ENCODE results near the gene MBD3L1. TPM values are rescaled to one million over a fixed set of nuclear protein-coding genes. Genes with fewer than 3 reads are reported as not detected.

Gene MBD3L1
- total and polyA plus RNA-seq, 10 donors: not detected

- H3K4me1 ChIP-seq: no peaks in the 10 kb centered on the region
- H3K27me3 ChIP-seq (replicated peaks in 1 of 7): peaks cover 0 to 44% (median 0%) of the 10 kb centered on the region in 7 donors
- no peak for DNase-seq
- H3K27ac ChIP-seq: no peak overlapping the region
- intact Hi-C loops (cut with DNase I; ENCODE audit: low total_unique reads): no loop called here
- H3K9me3 ChIP-seq: peaks cover 0 to 18% (median 0%) of the 10 kb centered on the region in 8 donors
- H3K4me3 ChIP-seq: no peak overlapping the region
- H3K36me3 ChIP-seq: no peaks in the 10 kb centered on the region
- TF ChIP-seq POLR2AphosphoS5 (IDR thresholded peaks at IDR 0.05) (no peak), POLR2A (IDR thresholded peaks at IDR 0.05) (no peak)
- TF ChIP-seq, protein P1, sequence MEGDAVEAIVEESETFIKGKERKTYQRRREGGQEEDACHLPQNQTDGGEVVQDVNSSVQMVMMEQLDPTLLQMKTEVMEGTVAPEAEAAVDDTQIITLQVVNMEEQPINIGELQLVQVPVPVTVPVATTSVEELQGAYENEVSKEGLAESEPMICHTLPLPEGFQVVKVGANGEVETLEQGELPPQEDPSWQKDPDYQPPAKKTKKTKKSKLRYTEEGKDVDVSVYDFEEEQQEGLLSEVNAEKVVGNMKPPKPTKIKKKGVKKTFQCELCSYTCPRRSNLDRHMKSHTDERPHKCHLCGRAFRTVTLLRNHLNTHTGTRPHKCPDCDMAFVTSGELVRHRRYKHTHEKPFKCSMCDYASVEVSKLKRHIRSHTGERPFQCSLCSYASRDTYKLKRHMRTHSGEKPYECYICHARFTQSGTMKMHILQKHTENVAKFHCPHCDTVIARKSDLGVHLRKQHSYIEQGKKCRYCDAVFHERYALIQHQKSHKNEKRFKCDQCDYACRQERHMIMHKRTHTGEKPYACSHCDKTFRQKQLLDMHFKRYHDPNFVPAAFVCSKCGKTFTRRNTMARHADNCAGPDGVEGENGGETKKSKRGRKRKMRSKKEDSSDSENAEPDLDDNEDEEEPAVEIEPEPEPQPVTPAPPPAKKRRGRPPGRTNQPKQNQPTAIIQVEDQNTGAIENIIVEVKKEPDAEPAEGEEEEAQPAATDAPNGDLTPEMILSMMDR (IDR thresholded peaks at IDR 0.05 in 8 of 11, conservative IDR thresholded peaks at IDR 0.05 in 3 of 11): no peak
Measured at GRCh38 chr19:8866344-8866743, 34.2 kb downstream of the MBD3L1 start.

- no peaks in the 10 kb centered on the region for H3K36me3 ChIP-seq
- H3K9me3 ChIP-seq: peaks cover 0 to 55% (median 11%) of the 10 kb centered on the region in 8 donors
- WGBS, 5 donors: 15 to 37% (median 26%) methylated on average over 6 of the region's 6 CpGs
- H3K4me3 ChIP-seq: no peak overlapping the region
- no peak for DNase-seq
- H3K4me1 ChIP-seq: no peaks in the 10 kb centered on the region
- intact Hi-C loops (cut with DNase I; ENCODE audit: low total_unique reads): no loop called here
- TF ChIP-seq POLR2AphosphoS5 (IDR thresholded peaks at IDR 0.05) (no peak), POLR2A (IDR thresholded peaks at IDR 0.05) (no peak)
- TF ChIP-seq, protein P1 (IDR thresholded peaks at IDR 0.05 in 8 of 11, conservative IDR thresholded peaks at IDR 0.05 in 3 of 11): no peak
- H3K27ac ChIP-seq: no peak overlapping the region
- H3K27me3 ChIP-seq (replicated peaks in 1 of 7): peaks cover 0 to 29% (median 0%) of the 10 kb centered on the region in 7 donors
Measured at GRCh38 chr19:8877854-8878705, 45.9 kb downstream of the MBD3L1 start.

GRCh38 chr19:8880868-8881488, 48.8 kb downstream of the MBD3L1 start:
- H3K36me3 ChIP-seq: no peaks in the 10 kb centered on the region
- peaks cover 0 to 19% (median 0%) of the 10 kb centered on the region in 7 donors for H3K27me3 ChIP-seq (replicated peaks in 1 of 7)
- no peak overlapping the region for H3K27ac ChIP-seq
- H3K4me3 ChIP-seq: no peak overlapping the region
- intact Hi-C loops (cut with DNase I; ENCODE audit: low total_unique reads): no loop called here
- H3K9me3 ChIP-seq: peaks cover 0 to 66% (median 11%) of the 10 kb centered on the region in 8 donors
- DNase-seq: no peak
- 61 to 76% (median 75%) methylated on average over 2 of the region's 2 CpGs for WGBS, 5 donors
- TF ChIP-seq, protein P1 (IDR thresholded peaks at IDR 0.05 in 8 of 11, conservative IDR thresholded peaks at IDR 0.05 in 3 of 11): no peak
- TF ChIP-seq POLR2AphosphoS5 (IDR thresholded peaks at IDR 0.05) (no peak), POLR2A (IDR thresholded peaks at IDR 0.05) (no peak)
- no peaks in the 10 kb centered on the region for H3K4me1 ChIP-seq

- peaks cover 0 to 66% (median 11%) of the 10 kb centered on the region in 8 donors for H3K9me3 ChIP-seq
- H3K4me1 ChIP-seq: no peaks in the 10 kb centered on the region
- intact Hi-C loops (cut with DNase I; ENCODE audit: low total_unique reads): no loop called here
- no peak overlapping the region for H3K27ac ChIP-seq
- no peak for DNase-seq
- H3K27me3 ChIP-seq (replicated peaks in 1 of 7): peaks cover 0 to 19% (median 0%) of the 10 kb centered on the region in 7 donors
- no peaks in the 10 kb centered on the region for H3K36me3 ChIP-seq
- H3K4me3 ChIP-seq: no peak overlapping the region
- TF ChIP-seq POLR2AphosphoS5 (IDR thresholded peaks at IDR 0.05) (no peak), POLR2A (IDR thresholded peaks at IDR 0.05) (no peak)
- TF ChIP-seq, protein P1 (IDR thresholded peaks at IDR 0.05 in 8 of 11, conservative IDR thresholded peaks at IDR 0.05 in 3 of 11): no peak
Measured at GRCh38 chr19:8881512-8881911, 49.3 kb downstream of the MBD3L1 start.
